Activated CD4-positive, alpha-beta T cell treated with anti-CD3 and anti-CD28 coated beads, Interleukin-2, amount 50 U/mL, for 16 hours (primary cell): ENCODE measurements around the gene NPC1L1.

Source experiments
- DNase-seq: peaks from one replicate; pipeline ENCODE4 v3.0.0-alpha.2; 2020

Gene NPC1L1

DNA sequence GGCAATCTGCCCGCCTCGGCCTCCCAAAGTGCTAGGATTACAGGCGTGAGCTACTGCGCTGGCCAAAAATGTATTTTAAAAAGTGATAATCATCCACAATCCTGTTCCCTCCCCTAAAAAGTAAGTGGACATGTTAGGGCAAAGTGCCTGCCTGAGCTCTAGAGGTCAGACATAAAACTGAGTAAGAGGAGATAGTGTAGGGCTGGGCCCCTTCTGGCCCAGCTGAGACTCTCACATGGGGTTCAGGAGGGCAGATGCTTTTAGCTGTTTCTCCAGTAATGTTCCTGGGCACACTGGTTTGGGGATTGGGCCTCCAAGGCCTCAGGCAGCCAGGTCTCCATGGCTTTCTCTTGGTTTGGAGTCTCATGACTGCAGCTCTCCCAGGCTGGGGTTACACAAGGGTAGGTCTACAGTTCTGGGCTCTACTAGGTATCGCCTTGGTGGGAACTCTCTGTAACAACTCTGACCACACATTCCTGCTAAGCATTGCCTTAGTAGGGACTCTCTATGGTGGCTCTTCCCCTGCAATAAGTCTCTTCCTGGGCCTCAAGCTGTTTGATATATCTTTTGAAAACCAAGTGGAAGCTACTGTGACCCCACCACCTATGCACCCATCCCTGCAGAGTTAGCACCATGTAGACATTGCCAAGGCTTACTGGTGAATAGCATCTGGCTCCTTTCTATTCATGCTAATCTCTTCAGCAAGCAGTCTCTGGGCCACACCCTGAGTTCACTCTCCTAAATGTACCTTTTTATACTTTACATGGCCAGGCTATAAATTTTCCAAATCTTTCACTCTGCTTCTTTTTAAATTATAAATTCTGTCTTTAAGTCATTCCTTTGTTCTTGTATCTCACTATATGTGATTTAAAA is 43.7 kb downstream of the NPC1L1 start:
- no peak for DNase-seq

DNA sequence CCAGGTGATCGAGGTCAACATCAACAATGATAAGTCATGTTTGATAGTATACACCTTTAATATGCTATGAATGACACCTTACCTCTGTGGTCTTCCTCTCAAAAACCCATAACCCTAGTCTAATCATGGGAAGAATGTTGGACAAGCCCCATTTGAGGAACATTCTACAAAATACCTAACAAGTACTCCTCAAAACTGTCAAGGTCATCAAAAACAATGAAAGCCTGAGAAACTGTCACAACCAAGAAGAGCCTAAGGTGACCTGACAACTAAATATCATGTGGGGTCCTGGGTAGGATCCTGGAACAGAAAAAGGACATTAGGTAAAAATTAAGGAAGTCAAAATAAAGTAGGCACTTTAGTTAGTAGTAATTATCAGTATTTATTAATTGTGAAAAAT is 44.7 kb downstream of the NPC1L1 start:
- DNase-seq = no peak

DNA sequence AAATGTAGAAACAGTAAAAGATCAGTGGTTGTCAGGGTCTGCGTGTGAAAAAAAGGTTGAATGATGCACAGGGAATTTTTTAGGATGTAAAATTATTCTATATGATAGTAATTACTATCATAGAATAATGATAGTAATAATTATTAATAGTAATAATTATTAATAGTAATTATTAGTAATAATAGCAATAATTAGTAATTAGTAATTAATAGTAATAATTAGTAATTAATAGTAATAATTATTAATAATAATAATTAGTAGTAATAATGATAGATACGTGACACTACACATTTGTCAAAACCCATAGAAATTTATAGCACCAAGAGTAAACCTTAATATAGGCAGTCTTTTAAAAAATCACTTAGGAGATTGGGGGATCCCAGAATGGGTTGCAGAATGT is 46.2 kb downstream of the NPC1L1 start:
- DNase-seq = no peak

DNA sequence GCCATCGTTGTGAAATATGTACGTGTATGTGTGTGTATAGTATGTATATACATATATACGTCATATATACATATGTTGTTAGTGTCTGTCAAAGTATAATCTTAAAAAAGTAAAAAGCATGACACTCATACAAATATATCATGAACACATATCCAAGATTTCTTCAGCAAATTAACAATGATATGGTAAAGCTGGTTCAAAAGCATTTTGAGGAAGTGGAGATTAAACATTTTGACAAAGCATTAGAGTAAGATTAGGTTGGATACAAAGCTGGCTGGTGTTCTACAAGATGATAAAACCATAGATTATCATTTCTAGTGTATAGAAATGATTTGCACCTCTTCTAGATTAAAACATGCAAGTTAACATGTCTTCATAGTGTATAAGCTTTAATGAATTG is 49.9 kb downstream of the NPC1L1 start:
- no peak for DNase-seq

DNA sequence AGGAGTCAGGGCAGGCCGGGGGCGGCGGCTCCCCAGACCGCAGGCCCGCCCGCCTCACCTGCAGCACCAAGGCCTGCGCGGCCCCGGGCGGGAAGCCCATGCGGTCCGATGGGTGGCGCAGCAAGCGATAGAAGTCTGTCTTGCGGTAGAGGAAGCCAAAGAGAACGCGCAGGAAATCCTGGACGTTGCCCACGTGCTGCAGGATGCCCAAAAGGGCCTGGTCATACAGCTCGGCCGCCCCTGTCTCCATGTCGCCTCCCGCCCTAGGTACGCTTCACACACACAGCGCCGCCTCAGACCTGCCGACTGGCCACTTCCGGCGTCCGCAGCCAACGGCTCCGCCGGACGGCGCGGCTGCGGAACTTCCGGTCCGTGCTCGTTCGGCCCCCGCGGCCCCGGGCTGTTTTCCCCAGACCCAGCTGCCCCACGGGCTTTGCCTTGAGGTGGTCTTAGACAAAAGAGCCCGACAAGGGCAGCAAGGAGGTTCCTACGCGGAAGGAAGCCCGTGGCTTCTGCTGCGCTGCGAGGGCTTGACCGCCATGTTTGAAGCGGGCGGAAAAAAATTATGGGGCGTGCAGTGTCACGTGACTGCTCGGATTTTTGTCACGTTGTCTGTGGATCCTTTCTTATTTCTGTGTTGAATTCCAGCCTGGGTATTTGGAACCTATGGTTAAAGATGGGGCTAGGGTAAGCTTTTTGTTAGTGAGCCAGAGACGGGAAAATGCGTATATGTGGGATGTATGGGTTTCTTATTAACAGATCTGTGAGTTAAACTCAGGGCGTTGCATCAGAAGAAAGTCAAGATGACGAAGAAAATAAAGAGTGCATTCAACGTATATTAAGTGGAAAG is 50.6 kb downstream of the NPC1L1 start, which contains the start of gene NUDCD3:
Gene NUDCD3, minus strand, starts transcription at position 308 of the 850 bp plus-strand sequence. Its CDS starts 58 bp downstream, at position 250.
- DNase-seq = peak; percentile 83

DNA sequence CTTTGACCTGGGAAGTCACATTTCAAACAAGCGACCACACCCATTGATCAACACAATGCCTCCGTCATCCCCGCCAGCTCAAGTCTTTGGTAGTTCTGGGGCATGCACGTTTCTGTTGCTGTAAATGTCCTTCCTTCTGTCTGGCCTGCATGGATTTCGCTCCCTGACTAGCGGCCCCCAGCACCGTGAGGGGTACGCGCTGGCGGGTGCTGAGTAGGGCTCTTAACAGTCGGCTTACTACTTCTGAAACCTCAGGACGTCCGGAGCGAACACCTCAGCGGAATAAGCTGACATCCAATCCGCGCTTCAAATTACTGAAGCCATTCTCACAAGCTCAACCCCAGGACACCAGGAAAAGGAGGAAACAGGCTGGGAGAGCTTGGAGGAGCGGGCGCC is 51.2 kb downstream of the NPC1L1 start:
- DNase-seq = peak; percentile 56

DNA sequence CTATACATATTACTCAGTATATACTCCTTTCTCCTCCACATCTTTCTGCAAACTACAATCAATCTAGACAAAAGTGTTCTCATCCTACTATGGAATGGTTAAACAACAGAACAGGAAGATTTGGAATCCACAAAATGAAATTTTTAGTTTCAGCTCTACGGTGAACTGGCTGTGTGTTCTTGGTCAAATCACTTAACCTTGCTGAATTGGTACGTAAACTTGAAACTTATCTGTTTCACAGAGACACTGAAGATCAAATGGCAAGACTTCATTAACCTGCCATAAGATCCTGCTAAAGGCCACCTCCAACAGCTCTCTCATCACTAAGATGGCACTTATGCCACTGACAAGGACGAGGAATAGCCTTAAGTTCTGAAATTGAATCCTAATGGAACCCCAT is 52.2 kb downstream of the NPC1L1 start:
- no peak for DNase-seq

DNA sequence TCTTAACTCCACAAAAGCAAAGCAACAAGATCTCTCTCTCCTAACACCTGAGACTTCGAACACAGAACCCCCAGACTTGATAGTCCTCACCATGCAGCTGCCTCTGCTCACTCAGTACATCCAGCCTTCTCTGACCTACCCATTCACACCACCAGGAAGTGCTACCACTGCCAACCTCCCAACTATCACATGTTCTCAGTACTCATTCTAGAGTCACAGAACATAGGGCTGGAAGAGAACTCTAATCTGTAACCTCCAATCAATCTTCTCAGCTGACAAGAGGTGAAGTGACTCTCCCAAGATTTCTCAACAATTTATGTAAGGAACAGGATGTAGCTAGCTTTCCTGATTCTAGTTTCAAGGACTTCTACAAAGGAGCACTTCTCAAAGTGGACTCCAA is 54.4 kb downstream of the NPC1L1 start:
- DNase-seq = peak; percentile 14

DNA sequence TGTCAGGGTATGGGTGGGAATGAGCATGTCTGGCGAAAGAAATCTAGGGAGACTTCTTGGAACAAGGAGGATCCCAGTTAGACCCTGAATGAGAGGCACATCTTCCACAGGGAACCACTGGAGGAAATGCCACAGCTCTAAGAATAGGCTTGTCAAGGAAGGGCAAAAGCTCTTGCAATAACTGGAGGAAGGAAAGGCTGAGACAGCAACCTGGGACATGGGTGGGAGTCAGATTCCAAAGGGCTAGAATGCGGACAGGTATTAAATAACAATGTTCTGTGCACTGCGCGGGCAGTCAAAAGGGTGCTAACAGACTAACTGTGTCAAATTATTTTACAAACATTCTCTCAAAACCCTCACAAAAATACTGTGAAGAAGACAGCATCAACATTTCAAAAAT is 55.1 kb downstream of the NPC1L1 start:
- no peak for DNase-seq

DNA sequence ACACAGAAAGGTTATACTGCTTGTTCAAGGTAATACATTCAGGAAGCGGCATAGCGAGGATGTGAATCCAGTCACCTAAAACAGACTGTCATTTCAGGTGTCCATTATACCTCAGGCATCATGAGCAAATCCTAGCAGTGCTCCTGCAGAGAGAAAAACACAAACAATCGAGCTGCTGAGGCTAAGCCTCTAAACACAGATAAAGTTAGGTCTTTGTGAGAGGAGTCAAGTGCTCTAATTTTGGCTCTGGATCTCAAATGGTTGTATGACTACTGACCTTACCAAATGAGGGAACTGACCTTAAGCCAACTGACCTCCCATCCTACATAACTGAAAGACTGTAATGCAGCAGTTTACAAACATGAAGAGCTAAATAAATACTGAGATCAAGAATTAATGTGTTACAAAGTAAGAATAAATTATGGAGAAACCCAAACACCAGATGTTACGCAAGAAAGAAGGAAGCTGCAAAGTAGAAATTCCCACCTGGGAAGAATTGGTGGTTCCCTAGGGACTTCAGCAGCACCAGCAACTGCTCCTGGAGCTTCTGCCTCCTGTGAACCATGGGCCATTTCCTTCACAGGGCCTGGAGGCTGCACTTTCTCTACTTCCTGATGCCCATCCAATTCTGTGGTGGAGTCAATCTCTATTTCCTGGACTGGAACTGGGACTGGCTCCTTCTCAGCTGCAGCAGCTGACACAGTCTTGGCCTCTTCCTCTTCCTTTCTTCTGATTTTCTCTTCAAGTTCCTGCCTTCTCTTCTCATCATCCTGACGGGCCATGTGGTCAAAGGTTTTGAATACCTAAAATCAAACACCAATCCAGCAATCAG is 56.4 kb downstream of the NPC1L1 start:
- no peak for DNase-seq

DNA sequence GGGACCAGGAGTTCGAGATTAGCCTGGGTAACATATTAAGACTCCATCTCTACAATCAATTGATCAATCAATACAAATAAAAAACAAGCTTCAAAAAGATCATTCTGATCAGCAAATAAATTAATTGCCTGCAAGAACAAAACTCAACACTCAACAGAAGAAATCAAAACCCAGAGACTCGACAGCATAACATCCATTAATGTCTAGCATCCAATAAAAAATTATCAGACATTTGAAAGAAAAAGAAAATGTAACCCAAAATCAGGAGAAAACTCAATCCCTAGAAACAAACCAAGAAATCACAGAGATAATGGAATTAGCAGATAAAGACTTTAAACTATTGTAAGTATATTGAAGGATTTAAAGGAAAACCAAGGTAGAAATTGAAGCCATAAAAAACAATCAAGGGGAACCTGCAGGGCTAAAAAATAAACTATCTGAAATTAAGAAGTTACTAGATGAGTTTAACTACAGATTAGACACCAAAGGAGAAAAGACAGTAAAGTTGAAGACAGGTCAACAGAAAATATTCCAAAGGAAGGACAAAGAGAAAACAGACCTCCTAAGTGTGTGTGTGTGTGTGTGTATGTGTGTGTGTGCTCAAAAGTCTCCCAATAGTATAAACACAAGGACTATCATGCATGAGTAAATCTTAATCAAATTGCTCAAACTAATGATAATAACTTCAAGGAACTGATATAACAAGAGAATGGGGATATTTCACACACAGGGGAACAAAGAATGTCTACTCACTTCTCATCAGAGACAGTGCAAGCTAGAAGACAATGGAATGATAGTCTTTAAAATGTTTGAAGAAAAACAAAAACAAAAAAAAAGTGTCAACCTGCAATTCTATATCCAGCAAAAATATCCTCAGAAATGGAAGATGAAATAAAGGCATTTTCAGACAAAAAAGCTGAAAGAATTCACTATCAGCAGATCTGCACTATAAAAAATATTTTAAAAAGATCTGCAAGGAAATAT is 58.3 kb downstream of the NPC1L1 start:
- no peak for DNase-seq

DNA sequence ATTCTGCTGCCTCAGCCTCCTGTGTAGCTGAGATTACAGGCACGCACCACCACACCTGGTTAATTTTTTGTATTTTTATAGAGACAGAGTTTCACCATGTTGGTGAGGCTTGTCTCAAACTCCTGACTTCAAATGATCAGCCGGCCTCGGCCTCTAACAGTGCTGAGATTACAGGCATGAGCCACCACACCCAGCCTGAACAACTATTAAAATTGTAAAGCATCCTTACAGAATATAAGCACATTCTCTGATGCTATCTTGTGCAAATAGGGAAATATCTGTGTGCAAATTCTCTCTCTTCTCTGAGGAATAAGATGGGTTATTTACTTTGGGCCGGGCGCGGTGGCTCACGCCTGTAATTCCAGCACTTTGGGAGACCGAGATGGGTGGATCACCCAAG is 63.2 kb downstream of the NPC1L1 start:
- no peak for DNase-seq

DNA sequence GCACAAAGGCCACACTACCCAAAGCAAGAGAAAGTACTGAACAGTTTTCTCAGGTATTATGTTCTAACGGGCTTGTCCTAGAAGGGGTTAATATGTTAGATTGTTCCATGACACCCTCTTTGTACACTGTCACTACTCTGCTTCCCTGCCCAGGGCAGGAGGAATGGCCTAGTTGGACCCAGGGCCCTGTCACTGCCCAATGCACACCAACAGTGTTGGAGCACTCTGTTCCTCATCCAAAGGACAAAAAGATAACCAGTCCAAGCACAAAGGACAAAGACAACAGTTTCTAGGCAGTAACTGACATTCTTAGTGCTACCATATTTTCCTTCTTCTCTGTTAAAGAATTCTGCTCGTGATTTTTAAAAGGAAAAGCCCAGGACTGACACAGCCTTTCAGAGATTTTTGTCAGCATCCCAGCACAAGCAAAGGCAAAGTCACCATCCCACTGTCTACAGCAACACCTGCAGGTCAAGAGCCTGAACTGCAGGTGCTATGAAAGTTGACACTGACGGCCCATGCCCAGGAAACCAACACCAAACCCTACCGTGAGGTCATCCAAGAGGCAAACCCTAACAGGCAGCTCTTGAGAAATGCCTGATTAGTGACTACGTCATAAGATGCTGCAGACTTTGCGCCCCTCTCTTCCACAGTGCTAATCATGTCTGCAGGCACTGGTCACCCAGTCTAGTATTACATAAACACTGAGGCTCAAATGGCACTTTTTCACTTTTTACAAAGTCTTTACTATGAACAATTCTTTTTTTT is 63.9 kb downstream of the NPC1L1 start:
- DNase-seq = peak; percentile 75

DNA sequence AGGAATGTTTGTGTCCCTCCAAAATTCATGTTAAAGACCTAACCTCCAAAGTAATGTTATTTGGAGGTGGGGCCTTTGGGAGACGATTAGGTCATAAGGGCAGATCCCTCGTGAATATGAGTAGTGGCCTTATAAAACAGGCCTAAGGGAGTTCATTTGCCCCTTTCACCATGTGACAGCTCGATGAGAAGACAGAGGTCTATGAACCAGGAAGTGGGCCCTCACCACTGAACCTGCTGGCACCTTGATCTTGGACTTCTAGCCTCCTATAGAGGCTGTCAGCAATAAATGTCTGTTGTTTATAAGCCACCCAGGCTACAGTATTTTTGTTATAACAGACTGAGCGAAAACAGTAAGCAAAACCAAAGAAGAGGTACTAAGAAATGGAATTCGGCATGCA is 64.8 kb downstream of the NPC1L1 start:
- DNase-seq = no peak

DNA sequence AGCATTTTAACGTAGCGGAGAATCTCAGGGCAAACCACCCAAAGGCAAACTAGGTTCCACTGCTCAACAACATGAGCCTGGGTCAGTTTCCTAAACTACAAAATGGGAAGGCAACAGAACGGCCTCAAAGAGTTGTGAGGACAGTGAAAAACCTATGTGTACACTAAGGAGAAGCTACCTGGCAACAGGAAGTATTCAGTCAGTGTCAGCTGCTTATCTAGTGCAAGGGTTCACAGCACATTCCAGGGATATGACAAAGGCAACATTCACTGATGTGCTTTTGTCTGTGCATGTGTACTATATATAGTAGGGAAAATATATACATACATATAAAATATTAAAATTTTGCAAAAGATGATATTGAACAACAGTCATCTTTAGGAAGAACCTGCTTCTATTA is 67.8 kb downstream of the NPC1L1 start:
- DNase-seq = no peak

DNA sequence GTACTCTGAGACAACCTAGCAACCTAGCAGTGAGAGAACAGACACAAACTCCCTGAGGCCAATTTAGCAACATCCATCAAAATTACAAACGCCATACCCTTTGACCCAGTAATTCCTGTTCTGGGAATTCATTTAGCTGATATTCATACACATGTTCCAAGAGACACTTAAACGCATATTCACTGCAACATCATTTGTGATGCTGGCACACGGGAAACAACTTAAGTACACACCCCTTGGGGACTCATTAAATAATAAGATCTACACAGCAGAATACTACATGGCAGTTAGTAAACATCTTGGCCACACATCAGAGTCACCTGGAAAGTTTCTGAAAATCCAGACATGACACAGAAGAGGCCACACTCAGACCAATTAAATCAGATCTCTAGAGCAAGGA is 68.3 kb downstream of the NPC1L1 start:
- DNase-seq = no peak

DNA sequence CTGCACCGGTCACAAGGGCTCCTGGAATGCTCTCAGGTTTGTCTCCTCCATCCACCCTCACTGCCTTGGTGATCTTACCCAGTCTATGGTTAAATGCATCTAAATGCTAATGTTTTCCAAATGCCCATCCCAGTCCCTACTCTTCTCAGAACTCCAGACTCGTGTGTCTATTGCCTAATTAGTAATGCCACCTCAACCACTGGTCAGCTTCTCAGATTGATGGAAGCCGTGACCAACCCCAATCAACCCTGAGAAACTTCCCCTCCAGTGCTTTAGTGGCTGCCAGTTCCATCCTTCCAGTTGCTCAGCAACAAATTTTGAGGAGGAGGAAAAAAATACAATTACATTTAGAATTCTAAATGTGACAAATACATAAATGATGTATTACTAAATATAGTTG is 69.3 kb downstream of the NPC1L1 start:
- no peak for DNase-seq

DNA sequence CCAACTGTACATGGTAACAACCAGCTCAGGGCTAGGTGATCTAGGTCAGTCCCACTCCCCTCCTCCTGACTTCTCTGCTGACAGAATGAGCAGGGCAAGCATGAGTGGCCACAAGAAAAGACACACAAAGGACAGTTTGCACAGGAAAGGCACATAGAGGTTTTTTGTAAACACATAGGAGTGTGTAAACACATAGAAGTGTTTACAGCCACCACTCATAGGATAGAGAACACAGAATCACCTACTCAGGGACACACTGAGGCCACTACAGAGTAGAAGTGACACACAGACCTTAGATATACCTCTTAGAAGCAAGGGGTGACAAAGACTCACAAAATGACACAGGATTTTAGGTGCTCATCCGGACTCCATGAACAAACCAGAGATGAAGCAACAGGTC is 69.7 kb downstream of the NPC1L1 start:
- no peak for DNase-seq

DNA sequence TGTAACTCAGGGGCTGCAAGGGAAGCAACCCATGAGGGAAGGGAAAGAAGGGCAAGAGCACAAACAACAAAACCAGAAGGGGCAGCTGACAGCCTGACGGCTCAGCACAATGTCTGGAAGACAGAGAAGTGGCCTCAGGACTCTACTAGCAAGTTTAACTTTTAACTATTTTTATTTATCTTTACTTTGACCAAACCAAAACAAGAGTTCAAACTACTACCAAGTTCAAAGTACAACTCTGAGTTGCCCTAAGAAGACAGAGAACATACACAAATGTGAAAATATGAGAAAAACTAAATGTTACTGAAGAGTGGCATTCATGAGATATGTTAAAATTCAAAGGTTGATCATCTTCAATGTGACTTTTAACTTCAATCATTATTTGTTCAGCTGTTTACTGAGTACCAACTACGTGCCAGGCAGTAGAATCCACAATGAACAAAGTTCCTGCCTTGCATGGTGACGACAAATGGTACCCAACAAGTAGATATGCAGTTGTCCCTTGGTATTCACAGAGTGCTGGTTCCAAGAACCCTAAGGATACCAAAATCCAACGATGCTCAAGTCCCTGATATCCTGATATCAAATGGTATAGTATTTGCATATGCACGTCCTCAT is 70.4 kb downstream of the NPC1L1 start:
- no peak for DNase-seq

DNA sequence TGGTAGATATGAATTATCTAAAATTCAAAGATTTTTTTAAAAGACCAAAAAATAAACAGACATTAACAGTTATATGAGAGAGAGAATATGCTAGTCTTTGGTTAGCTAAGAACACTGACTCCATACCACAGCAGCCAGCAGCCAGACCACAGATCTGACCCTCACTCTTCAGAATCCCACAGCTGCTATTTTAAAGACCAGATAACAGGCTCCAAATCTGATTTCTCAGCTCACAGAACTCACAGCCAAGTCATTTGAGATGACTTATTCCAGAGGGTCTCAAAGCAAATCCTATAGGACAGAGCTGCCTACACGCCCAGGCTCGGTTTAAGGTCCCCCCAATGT is 71.0 kb downstream of the NPC1L1 start:
- no peak for DNase-seq
